Endothelial cell of umbilical vein (primary cell): ENCODE results near the gene WDR27. TPM values are rescaled to one million over a fixed set of nuclear protein-coding genes. Genes with fewer than 3 reads are reported as not detected.

ENCODE experiments used
- BruUV-seq: library from RNA; stranded (reverse); fragments of 400-500 nt; replicated peaks from 2 replicates; lab custom pipeline; 2021; lab: Mats Ljungman, UMichigan
- CTCF ChIA-PET: fragments of 300-600, 350-600 bp; sonication (Branson Sonifier 250); formaldehyde crosslinking; loops from one replicate; lab custom pipeline; 2021; ENCODE audit warnings: antibody characterized with exemption, inconsistent platforms; lab: Charles Lee
- POLR2A ChIA-PET: fragments of 300-600, 350-600 bp; sonication (Branson Sonifier 250); formaldehyde crosslinking; loops from one replicate; lab custom pipeline; 2021; ENCODE audit warnings: antibody characterized with exemption, inconsistent platforms; lab: Charles Lee
- DNase-seq: peaks from one replicate; pipeline ENCODE4 v3.0.0-alpha.2; 2011; ENCODE audit warnings: low read depth, low spot score
- FAIRE-seq: peaks from 2 replicates; lab custom pipeline; 2011; peaks lifted over from hg19 to GRCh38; lab: Jason Lieb, UNC
- H2AFZ ChIP-seq: 2 replicates; pipeline ENCODE4 v1.6.0; 2012; ENCODE audit warnings: low read depth, low read length, control low read depth, inconsistent platforms
- H3K27ac ChIP-seq: 2 replicates; pipeline ENCODE4 v1.5.1; 2011; ENCODE audit warnings: low read depth, mild to moderate bottlenecking, control low read depth, low read length, moderate library complexity; ENCODE audit not compliant: insufficient read depth
- H3K27me3 ChIP-seq, 2 experiments: 2 replicates each; pipeline versions ENCODE4 v1.6.0 to v1.6.1; 2011; ENCODE audit warnings: low read length in 2 of 2, mixed read lengths in 1 of 2; ENCODE audit not compliant: control insufficient read depth in 2 of 2, insufficient read depth in 2 of 2
- H3K36me3 ChIP-seq, 2 experiments: 2 replicates in 1 of 2; 3 replicates in 1 of 2; pipeline ENCODE4 v1.5.1; 2011; ENCODE audit warnings: low read length in 2 of 2, mild to moderate bottlenecking in 1 of 2, moderate library complexity in 1 of 2; ENCODE audit not compliant: control insufficient read depth in 2 of 2, insufficient read depth in 2 of 2; ENCODE audit errors: extremely low read depth in 1 of 2
- H3K4me1 ChIP-seq: 3 replicates; pipeline ENCODE4 v1.5.1; 2011; ENCODE audit warnings: mild to moderate bottlenecking, low read length; ENCODE audit not compliant: control insufficient read depth, insufficient read depth; ENCODE audit errors: extremely low read depth
- H3K4me2 ChIP-seq: 2 replicates; pipeline ENCODE4 v1.6.1; 2011; ENCODE audit warnings: low read length, control low read depth, mixed read lengths; ENCODE audit not compliant: insufficient read depth
- H3K4me3 ChIP-seq, 3 experiments: fragments of 200-600 bp in 1 of 3; sonication (generic), shearing (Covaris generic) in 1 of 3; replicated peaks in 1 of 3; 2 replicates each; pipeline ENCODE4 v1.5.1; 2011 to 2016; ENCODE audit warnings: control low read depth in 3 of 3, low read length in 3 of 3, mild to moderate bottlenecking in 2 of 3, inconsistent platforms in 1 of 3, low read depth in 1 of 3, moderate library complexity in 1 of 3; ENCODE audit not compliant: insufficient read depth in 1 of 3
- H3K79me2 ChIP-seq: 2 replicates; pipeline ENCODE4 v1.6.0; 2012; ENCODE audit warnings: low read length, inconsistent platforms; ENCODE audit not compliant: control insufficient read depth, insufficient read depth
- H3K9ac ChIP-seq: replicated peaks from 2 replicates; pipeline ENCODE3; 2011; ENCODE audit warnings: low read length, control low read depth; ENCODE audit not compliant: insufficient read depth; ENCODE audit errors: extremely low read depth
- H3K9me1 ChIP-seq: replicated peaks from 3 replicates; pipeline ENCODE4 v1.6.0; 2011; ENCODE audit warnings: mild to moderate bottlenecking, low read length; ENCODE audit not compliant: control insufficient read depth, insufficient read depth; ENCODE audit errors: extremely low read depth
- H3K9me3 ChIP-seq: replicated peaks from 2 replicates; pipeline ENCODE4 v1.5.1; 2012; ENCODE audit warnings: low read length, inconsistent platforms; ENCODE audit not compliant: control insufficient read depth, insufficient read depth
- H4K20me1 ChIP-seq: replicated peaks from 2 replicates; pipeline ENCODE3; 2011; ENCODE audit warnings: mild to moderate bottlenecking, low read length; ENCODE audit not compliant: control insufficient read depth, insufficient read depth; ENCODE audit errors: extremely low read depth
- CTCF ChIP-seq, 2 donors: IDR thresholded peaks; 1 replicate in 1 of 2; 2 replicates in 1 of 2; pipeline ENCODE4 v1.5.1; 2011; ENCODE audit warnings: low read length in 2 of 2, mild to moderate bottlenecking in 2 of 2, moderate library complexity in 2 of 2, control low read depth in 1 of 2, inconsistent platforms in 1 of 2, low read depth in 1 of 2; ENCODE audit not compliant: insufficient read depth in 1 of 2; ENCODE audit errors: extremely low read depth in 1 of 2
- EZH2 ChIP-seq: IDR thresholded peaks from 2 replicates; pipeline ENCODE4 v1.6.1; 2012; ENCODE audit warnings: borderline replicate concordance, low read depth, mild to moderate bottlenecking, moderate library complexity, low read length, inconsistent platforms; ENCODE audit not compliant: severe bottlenecking
- FOS ChIP-seq: IDR thresholded peaks from 2 replicates; pipeline ENCODE4 v1.6.1; 2011; ENCODE audit warnings: mild to moderate bottlenecking, low read length, moderate library complexity, borderline replicate concordance; ENCODE audit not compliant: insufficient read depth
- GATA2 ChIP-seq: IDR thresholded peaks from 2 replicates; pipeline ENCODE4 v1.7.0; 2011; ENCODE audit warnings: low read depth, mild to moderate bottlenecking, moderate library complexity, mixed read lengths, low read length; ENCODE audit not compliant: insufficient read length, insufficient read depth
- JUN ChIP-seq: IDR thresholded peaks from 2 replicates; pipeline ENCODE4 v1.6.1; 2011; ENCODE audit warnings: borderline replicate concordance, low read depth; ENCODE audit not compliant: insufficient read length, insufficient read depth
- MAX ChIP-seq: IDR thresholded peaks from 2 replicates; pipeline ENCODE4 v1.6.1; 2011; ENCODE audit not compliant: insufficient read depth, insufficient read length
- MYC ChIP-seq: IDR thresholded peaks from one replicate; pipeline ENCODE4 v1.6.1; 2011; ENCODE audit warnings: mild to moderate bottlenecking, low read depth, low read length
- POLR2A ChIP-seq: IDR thresholded peaks from 2 replicates; pipeline ENCODE4 v1.6.1; 2012; ENCODE audit warnings: low read depth, mild to moderate bottlenecking, control low read depth, low read length
- POLR2AphosphoS5 ChIP-seq: IDR thresholded peaks from 2 replicates; pipeline ENCODE4 v1.6.1; 2012; ENCODE audit warnings: low read depth, mild to moderate bottlenecking, control low read depth, low read length, moderate library complexity; ENCODE audit not compliant: insufficient read depth
- dilution Hi-C: fragments of 300-500 bp; cut with MboI; formaldehyde crosslinking; loops from one replicate; pipeline ENCODE4 v1.15.0; 2019; ENCODE audit warnings: low sequenced_read_pairs; ENCODE audit not compliant: extremely low pct_ligation_motif_present
- intact Hi-C: fragments of 100-400 bp; cut with micrococcal nuclease; formaldehyde crosslinking; loops from one replicate; pipeline ENCODE4 v1.10.0; 2022
- polyA plus RNA-seq, 4 experiments: library from polyadenylated mRNA; depleted of rRNA in 3 of 4; stranded (reverse) in 3 of 4; unstranded in 1 of 4; fragments of >200 nt; gene quantifications; 2 replicates each; pipeline versions ENCODE4 v1.2.1 to v1.2.3, GENCODE V29; 2011 to 2012; ENCODE audit warnings: missing spikeins in 1 of 4
- total RNA-seq: library from RNA; stranded (reverse); gene quantifications from 2 replicates; pipeline ENCODE4 v1.2.3, GENCODE V29; 2021

Gene WDR27
- total and polyA plus RNA-seq, 2 donors (not counting 3 experiments of a cell fraction or from before 2014, with no cell fraction given), result 60.1 to 69.7 TPM

- Histone ChIP-seq H3K79me2 (no peaks in the 10 kb centered on the region), H3K4me3 (no peak overlapping the region), H2AFZ (no peak overlapping the region), H3K27me3 (no peaks in the 10 kb centered on the region), H3K36me3 (no peaks in the 10 kb centered on the region), H3K9me3 (no peaks in the 10 kb centered on the region), H3K4me1 (no peaks in the 10 kb centered on the region), H3K9ac (no peak overlapping the region), H3K9me1 (no peaks in the 10 kb centered on the region), H3K27ac (no peak overlapping the region), H3K4me2 (no peak overlapping the region), H4K20me1 (no peaks in the 10 kb centered on the region)
- FAIRE-seq (no peak), DNase-seq (no peak)
- TF ChIP-seq GATA2 (no peak), POLR2AphosphoS5 (no peak), MYC (no peak), EZH2 (no peak), FOS (no peak), JUN (no peak), MAX (no peak), CTCF (IDR thresholded peaks at IDR 0.05; ENCODE audit: extremely low read depth in 1 of 2, insufficient read depth in 1 of 2, low read depth in 1 of 2, low read length in 2 of 2) (no peak), POLR2A (no peak)
- CTCF ChIA-PET, result interaction anchor here (2.0 kb wide), 1 partner anchor 8 kb away, joined by 5 read pairs; no protein-coding TSS in a partner anchor
- POLR2A ChIA-PET, result no interaction called here
- dilution Hi-C loops (no loop called here), intact Hi-C loops (no loop called here)
- no TSS peak for BruUV-seq
Observed at GRCh38 chr6:169520104-169520503, 181.7 kb downstream of the WDR27 start.
